Dermis blood vessel endothelial cell (primary cell): Measurements from ENCODE around the gene KATNAL1. TPM values are rescaled to one million over a fixed set of nuclear protein-coding genes. Genes with fewer than 3 reads are reported as not detected.

Source experiments
- DNase-seq: peaks from one replicate; pipeline ENCODE4 v3.0.0; 2010
- total RNA-seq: library from RNA; depleted of rRNA; stranded (reverse); fragments of >200 nt; gene quantifications from 2 replicates; pipeline ENCODE4 v1.2.3, GENCODE V29; 2014

KATNAL1 gene
- total RNA-seq, 1 donor from 2014 or later, result 26.4 TPM

GRCh38 chr13:30332456-30333143, 25.2 kb upstream of the KATNAL1 start:
- no peak for DNase-seq

- no peak for DNase-seq
Observed at GRCh38 chr13:30331331-30331771, 24.0 kb upstream of the KATNAL1 start.

GRCh38 chr13:30329009-30329585, 21.7 kb upstream of the KATNAL1 start:
- DNase-seq, result no peak

DNA sequence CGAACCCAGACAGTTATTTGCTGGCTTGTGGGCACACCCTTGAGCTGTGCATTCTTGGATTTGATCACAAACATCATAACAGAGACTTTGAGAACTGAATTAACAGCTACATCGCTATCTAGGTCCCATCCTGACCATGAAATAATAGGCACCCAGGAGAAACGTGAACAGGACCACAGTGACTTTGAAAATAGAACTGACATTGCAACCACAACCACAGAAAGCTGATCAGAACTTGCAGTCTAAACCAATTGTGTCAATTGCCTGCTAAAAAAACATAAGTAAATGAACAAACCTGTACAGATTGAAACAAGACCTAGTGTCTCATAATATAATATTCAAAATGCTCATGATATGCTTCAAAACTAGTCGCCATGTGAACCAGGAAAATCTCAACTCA, 18.3 kb upstream of the KATNAL1 start:
- DNase-seq, result no peak

- DNase-seq, result no peak
Observed at GRCh38 chr13:30323524-30323923, 16.2 kb upstream of the KATNAL1 start.

GRCh38 chr13:30322428-30322827, 15.1 kb upstream of the KATNAL1 start:
- no peak for DNase-seq

DNA sequence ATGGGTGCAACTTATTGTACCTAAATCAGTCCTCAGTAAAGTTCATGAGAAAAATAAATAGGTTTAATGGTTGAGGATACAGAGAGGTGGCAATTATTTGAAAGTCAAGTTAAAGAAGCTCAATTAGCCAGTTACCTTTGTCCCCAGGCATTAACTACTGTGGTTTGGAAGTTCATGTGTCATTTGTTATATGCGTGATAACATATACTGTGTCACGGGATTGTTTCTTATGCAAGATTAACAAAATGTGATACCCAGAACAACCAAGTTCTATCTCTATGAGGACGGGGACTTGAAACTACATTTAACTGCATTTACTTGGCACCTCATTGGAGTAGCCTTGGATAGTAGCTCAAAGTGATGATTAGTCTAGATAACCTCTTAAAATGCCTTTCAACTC, 13.9 kb upstream of the KATNAL1 start:
- DNase-seq, result no peak

- DNase-seq, result no peak
Observed at GRCh38 chr13:30319655-30320054, 12.3 kb upstream of the KATNAL1 start.

DNA sequence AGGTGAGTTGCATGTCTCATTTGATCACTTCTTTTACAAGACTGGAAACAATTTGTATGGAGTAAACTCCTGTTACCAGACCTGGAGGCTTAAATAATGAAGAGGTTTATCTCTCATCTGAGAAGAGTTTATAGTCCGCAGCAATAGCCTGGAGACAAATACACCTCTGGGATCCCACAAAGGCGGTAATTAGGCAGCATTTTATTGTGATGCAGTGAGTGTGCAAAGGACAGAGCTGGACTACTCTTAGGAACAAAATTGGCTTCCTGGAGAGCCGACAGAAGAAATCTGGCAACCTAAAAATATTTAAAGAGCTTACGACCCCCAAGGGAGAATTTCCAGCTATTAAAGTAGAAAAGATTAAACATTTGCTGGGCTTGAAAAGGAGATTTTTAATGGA, 11.8 kb upstream of the KATNAL1 start:
- DNase-seq, result no peak

- DNase-seq, result no peak
Observed at GRCh38 chr13:30318026-30318425, 10.7 kb upstream of the KATNAL1 start.

DNA sequence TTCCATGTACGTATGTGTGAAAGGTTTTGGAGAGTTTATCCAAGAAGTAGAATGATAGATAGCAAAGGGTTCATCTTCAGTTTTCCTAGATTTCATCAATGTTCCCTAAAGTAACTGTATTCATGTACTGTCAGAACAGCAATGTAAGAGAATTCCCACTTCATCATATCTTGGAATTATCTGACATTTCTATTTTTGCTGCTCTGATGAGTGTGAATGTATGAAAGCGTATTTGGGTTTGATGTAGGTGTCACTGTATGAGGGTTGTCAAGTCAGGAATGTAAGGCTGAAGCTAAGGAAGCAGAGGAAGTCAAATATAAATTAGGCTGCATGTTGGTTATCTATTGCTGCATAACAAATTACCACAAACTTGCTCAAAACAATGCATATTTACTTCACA, 7.2 kb upstream of the KATNAL1 start:
- DNase-seq, result no peak

DNA sequence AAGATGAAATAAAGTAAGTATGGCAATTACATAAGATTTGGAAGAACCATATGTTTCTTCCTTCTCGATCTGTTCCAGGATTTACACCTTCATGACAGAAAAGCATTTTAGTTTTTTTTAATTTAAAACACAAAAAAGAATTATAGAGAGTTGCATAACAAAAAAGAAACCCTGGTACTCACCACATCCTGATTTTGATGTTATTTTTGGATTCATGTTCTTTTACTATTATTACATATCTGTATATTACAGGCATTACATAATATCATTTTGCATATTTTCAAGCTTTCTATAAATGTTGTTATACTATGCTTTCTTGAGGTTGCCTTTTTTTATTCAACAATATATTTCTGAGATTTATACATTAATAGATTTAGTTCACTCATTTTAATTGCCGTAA, 6.7 kb upstream of the KATNAL1 start:
- DNase-seq, result no peak

GRCh38 chr13:30313311-30313710, 6.0 kb upstream of the KATNAL1 start:
- no peak for DNase-seq

DNA sequence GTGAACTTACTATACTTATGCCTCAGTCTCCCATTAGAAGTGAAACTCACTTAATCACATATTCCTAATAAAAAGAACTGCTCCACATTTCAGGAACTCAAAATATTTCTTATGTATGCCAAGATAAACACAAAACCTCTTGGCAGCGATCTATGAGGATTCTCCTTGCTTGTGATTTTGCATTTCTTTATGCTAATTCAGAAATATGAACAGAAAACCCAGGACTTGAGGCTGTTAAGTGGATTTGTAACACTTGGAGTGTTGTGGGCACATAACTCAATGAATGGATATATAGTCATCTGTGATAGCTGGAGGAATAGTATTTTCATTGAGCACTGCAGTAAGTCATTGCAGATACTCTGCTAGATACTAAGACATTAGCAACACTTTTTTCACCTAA, 5.6 kb upstream of the KATNAL1 start:
- peak; percentile 60 for DNase-seq

GRCh38 chr13:30308548-30308947, 1.2 kb upstream of the KATNAL1 start:
- no peak for DNase-seq

GRCh38 chr13:30307971-30308290, 580 bp upstream of the KATNAL1 start:
- DNase-seq, result no peak

DNA sequence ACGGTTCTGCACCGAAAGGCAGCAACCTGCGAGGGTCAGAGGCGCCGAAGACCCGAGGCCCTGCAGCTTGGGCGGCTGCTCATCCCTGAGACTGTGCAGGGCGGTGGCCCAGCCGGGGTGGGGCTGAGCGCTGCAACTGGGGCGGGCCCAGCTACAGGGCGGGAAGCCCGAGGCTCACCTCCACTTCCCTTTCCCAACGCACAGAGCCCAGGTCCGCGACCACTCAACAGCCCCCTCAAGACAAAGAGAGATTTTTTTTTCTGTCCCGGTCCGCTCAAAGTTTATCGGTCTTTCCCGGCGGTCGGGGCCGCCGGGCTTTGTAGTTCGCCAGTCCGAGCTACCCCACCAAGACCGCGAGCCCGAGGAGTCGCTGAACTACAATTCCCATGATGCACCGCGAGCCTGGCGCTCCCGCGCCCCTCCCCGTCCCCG, 573 bp downstream of the KATNAL1 start:
- DNase-seq, result peak; percentile 95

- no peak for DNase-seq
Observed at GRCh38 chr13:30305456-30305970, 1.8 kb downstream of the KATNAL1 start.

DNA sequence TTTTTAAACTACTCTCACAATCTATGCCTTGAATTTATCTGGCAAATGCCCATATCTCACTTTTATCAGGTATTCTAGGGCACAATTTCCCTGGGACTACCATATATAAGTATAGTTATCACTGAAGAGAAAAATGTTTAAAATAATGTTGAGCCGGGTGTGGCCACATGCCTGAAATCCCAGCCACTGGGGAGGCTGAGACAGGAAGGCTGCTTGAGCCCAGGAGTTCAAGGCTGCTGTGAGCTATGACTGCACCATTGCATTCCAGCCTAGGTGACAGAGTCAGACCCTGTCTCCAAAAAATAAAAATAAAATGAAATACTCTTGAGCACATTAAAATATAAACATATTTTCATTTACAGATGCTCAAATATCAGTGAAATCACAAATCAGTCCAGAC, 4.1 kb downstream of the KATNAL1 start:
- no peak for DNase-seq

DNA sequence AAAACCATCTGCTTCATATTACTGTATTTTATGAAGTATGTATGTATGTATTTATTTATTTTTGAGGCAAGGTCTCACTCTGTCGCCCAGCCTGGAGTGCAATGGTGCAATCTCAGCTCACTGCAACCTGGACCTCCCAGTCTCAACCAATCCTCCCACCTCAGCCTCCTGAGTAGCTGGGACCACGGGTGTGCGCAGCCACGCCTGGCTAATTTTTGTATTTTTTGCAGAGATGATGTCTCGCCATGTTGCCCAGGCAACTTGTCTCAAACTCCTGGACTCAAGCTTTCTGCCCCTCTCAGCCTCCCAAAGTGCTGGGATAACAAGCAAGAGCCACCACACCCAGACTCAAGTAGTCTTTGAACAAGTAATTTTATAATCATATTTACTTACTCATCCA, 5.5 kb downstream of the KATNAL1 start:
- DNase-seq, result no peak

GRCh38 chr13:30300596-30300995, 6.8 kb downstream of the KATNAL1 start:
- no peak for DNase-seq

DNA sequence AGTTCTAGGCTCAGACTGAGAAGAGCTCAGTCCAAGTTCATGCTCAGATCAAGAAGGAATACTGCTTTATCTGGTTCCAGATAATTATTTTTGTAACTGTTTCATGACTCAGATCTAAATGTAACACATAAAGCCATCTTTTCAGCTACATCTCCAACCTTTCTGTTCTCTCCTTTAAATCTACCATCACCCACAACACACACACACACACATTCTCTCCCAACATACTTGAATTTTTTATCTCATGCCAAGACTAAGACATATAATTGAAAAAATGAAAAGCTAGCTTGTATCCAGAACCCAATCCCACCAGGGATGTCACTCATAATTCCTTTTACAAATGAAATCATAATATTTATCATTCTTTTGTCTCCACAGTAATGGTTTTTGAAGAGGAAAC, 7.6 kb downstream of the KATNAL1 start:
- no peak for DNase-seq

- no peak for DNase-seq
Observed at GRCh38 chr13:30295116-30295515, 12.2 kb downstream of the KATNAL1 start.

GRCh38 chr13:30294004-30294403, 13.3 kb downstream of the KATNAL1 start:
- DNase-seq, result no peak

DNA sequence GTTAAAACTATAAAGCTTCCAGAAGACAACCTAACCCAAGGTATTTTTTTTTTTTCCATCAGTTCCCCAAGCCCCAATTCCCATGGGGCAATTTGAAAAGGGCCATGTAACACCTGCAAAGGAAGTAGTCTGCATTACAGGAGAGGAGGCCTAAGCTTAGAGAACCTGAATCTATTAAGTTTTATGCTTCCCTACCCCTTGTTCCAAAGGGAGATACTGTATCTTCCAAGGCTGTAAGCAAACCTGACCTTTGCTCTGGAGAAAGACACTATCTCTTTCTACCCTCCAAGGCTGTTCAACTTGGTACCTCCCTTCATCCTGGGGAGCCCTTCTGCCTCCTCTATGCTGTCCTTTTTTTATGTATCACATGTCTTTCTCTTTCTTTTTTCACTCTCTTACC, 15.0 kb downstream of the KATNAL1 start:
- no peak for DNase-seq
